ENCODE results near the gene PARS2. TPM values are rescaled to one million over a fixed set of nuclear protein-coding genes. Genes with fewer than 3 reads are reported as not detected.

Gene PARS2
- total RNA-seq, 1 donor from 2014 or later: 5.1 TPM

- peaks cover 63% of the 10 kb centered on the region for H3K27me3 ChIP-seq (ENCODE audit: low read depth)
- H3K36me3 ChIP-seq: no peaks in the 10 kb centered on the region
- peaks cover 8% of the 10 kb centered on the region for H3K4me1 ChIP-seq
- H3K4me3 ChIP-seq: no peak overlapping the region
- no peaks in the 10 kb centered on the region for H3K9me3 ChIP-seq (replicated peaks)
- intact Hi-C loops (cut with micrococcal nuclease): no loop called here
- no peak for TF ChIP-seq CTCF (IDR thresholded peaks at IDR 0.05; ENCODE audit: borderline replicate concordance)
- no peak for DNase-seq
- H3K27ac ChIP-seq (replicated peaks): no peak overlapping the region
These were observed 19.7 kb upstream of the PARS2 start for GRCh38 chr1:54784066-54784465.

- Histone ChIP-seq H3K36me3 (no peaks in the 10 kb centered on the region), H3K27ac (replicated peaks) (no peak overlapping the region), H3K9me3 (replicated peaks) (no peaks in the 10 kb centered on the region), H3K4me1 (peaks cover 8% of the 10 kb centered on the region), H3K4me3 (no peak overlapping the region), H3K27me3 (ENCODE audit: low read depth) (peaks cover 59% of the 10 kb centered on the region)
- intact Hi-C loops (cut with micrococcal nuclease): no loop called here
- no peak for TF ChIP-seq CTCF (IDR thresholded peaks at IDR 0.05; ENCODE audit: borderline replicate concordance)
- no peak for DNase-seq
These were observed 18.3 kb upstream of the PARS2 start for GRCh38 chr1:54782588-54782987.

GRCh38 chr1:54782156-54782555 is 17.8 kb upstream of the PARS2 start:
- intact Hi-C loops (cut with micrococcal nuclease): no loop called here
- Histone ChIP-seq H3K9me3 (replicated peaks) (no peaks in the 10 kb centered on the region), H3K27me3 (ENCODE audit: low read depth) (peaks cover 55% of the 10 kb centered on the region), H3K4me3 (no peak overlapping the region), H3K27ac (replicated peaks) (no peak overlapping the region), H3K4me1 (peaks cover 8% of the 10 kb centered on the region), H3K36me3 (no peaks in the 10 kb centered on the region)
- TF ChIP-seq CTCF (IDR thresholded peaks at IDR 0.05; ENCODE audit: borderline replicate concordance): no peak
- DNase-seq: no peak

GRCh38 chr1:54781023-54781723 is 16.9 kb upstream of the PARS2 start:
- Histone ChIP-seq H3K4me3 (peak overlapping the region; percentile 46), H3K27me3 (ENCODE audit: low read depth) (peaks cover 45% of the 10 kb centered on the region), H3K27ac (replicated peaks) (no peak overlapping the region), H3K4me1 (peaks cover 12% of the 10 kb centered on the region), H3K36me3 (no peaks in the 10 kb centered on the region), H3K9me3 (replicated peaks) (no peaks in the 10 kb centered on the region)
- no peak for TF ChIP-seq CTCF (IDR thresholded peaks at IDR 0.05; ENCODE audit: borderline replicate concordance)
- intact Hi-C loops (cut with micrococcal nuclease): no loop called here
- DNase-seq: no peak

- H3K9me3 ChIP-seq (replicated peaks): no peaks in the 10 kb centered on the region
- H3K27me3 ChIP-seq (ENCODE audit: low read depth): peaks cover 40% of the 10 kb centered on the region
- no peak overlapping the region for H3K4me3 ChIP-seq
- intact Hi-C loops (cut with micrococcal nuclease): no loop called here
- TF ChIP-seq CTCF (IDR thresholded peaks at IDR 0.05; ENCODE audit: borderline replicate concordance): no peak
- H3K4me1 ChIP-seq: peaks cover 14% of the 10 kb centered on the region
- no peak overlapping the region for H3K27ac ChIP-seq (replicated peaks)
- no peaks in the 10 kb centered on the region for H3K36me3 ChIP-seq
- DNase-seq: no peak
These were observed 13.1 kb upstream of the PARS2 start for GRCh38 chr1:54777431-54777830.
